Smooth muscle cell (in vitro differentiated cells): ENCODE data around the gene MANEA. TPM values are rescaled to one million over a fixed set of nuclear protein-coding genes. Genes with fewer than 3 reads are reported as not detected.
"Not testable (repeated sequence)": the region's sequence is repeated elsewhere in the genome, so short reads cannot be mapped to it uniquely, and the experiment has no call there.

ENCODE experiments used
- DNase-seq: peaks from one replicate; lab custom pipeline; 2025; ENCODE audit not compliant: unreplicated experiment; lab: John Stamatoyannopoulos, UW
- H2AFZ ChIP-seq: fragments of 200-600 bp; sonication (generic); 2 replicates; pipeline ENCODE4 v1.6.0; 2016; ENCODE audit warnings: antibody characterized with exemption, low read depth, mild to moderate bottlenecking
- H3F3A ChIP-seq: fragments of 200-600 bp; sonication (generic); 2 replicates; pipeline ENCODE4 v1.6.0; 2017; ENCODE audit warnings: antibody characterized with exemption, low read depth
- H3K27ac ChIP-seq: fragments of 200-600 bp; sonication (generic); 2 replicates; pipeline ENCODE4 v1.5.1; 2016; ENCODE audit warnings: low read depth, mild to moderate bottlenecking
- H3K27me3 ChIP-seq: fragments of 200-600 bp; sonication (generic); 2 replicates; pipeline ENCODE4 v1.6.1; 2016; ENCODE audit warnings: low read depth, mild to moderate bottlenecking
- H3K36me3 ChIP-seq: fragments of 200-600 bp; sonication (generic); 2 replicates; pipeline ENCODE4 v1.5.1; 2016; ENCODE audit warnings: low read depth
- H3K4me1 ChIP-seq: fragments of 200-600 bp; sonication (generic); 2 replicates; pipeline ENCODE4 v1.5.1; 2016; ENCODE audit warnings: low read depth
- H3K4me2 ChIP-seq: fragments of 200-600 bp; sonication (generic); 2 replicates; pipeline ENCODE4 v1.6.0; 2016; ENCODE audit warnings: mild to moderate bottlenecking
- H3K4me3 ChIP-seq: fragments of 200-600 bp; sonication (generic); 2 replicates; pipeline ENCODE4 v1.5.1; 2016; ENCODE audit warnings: mild to moderate bottlenecking
- H3K79me2 ChIP-seq: fragments of 200-600 bp; sonication (generic); 2 replicates; pipeline ENCODE4 v1.6.0; 2016; ENCODE audit warnings: low read depth, mild to moderate bottlenecking
- H3K9ac ChIP-seq: fragments of 200-600 bp; sonication (generic); 2 replicates; pipeline ENCODE4 v1.6.0; 2016; ENCODE audit warnings: low read depth
- H3K9me3 ChIP-seq: fragments of 200-600 bp; sonication (generic); replicated peaks from 2 replicates; pipeline ENCODE4 v1.5.1; 2016; ENCODE audit warnings: low read depth
- H4K20me1 ChIP-seq: fragments of 200-600 bp; sonication (generic); 2 replicates; pipeline ENCODE4 v1.6.0; 2016; ENCODE audit warnings: low read depth
- CTCF ChIP-seq: fragments of 200-600 bp; sonication (generic); IDR thresholded peaks from 2 replicates; pipeline ENCODE4 v1.5.1; 2017; ENCODE audit warnings: borderline replicate concordance, mild to moderate bottlenecking, antibody characterized with exemption; ENCODE audit not compliant: insufficient read depth, poor library complexity, severe bottlenecking
- WGBS: methylation state at CpG from one replicate; pipeline ENCODE4 v1.1.7; 2016; ENCODE audit warnings: low lambda C conversion rate; 5-methylcytosine and 5-hydroxymethylcytosine counted together
- polyA plus RNA-seq: library from polyadenylated mRNA; unstranded; fragments of >200 nt; fragmentation: Nextera tagmentation; extraction: Ambion mirVana; gene quantifications from 2 replicates; pipeline ENCODE4 v1.2.1, GENCODE V29; 2016
- total RNA-seq: library from RNA; depleted of rRNA; stranded (reverse); fragments of >200 nt; gene quantifications from 2 replicates; pipeline ENCODE4 v1.2.3, GENCODE V29; 2014

The MANEA gene
- total and polyA plus RNA-seq, 2 experiments from 2014 or later: 2.7 to 11.0 TPM

GRCh38 chr6:95581073-95581472, 3.7 kb downstream of the MANEA start:
- no peak for TF ChIP-seq CTCF
- no peak for DNase-seq
- no peak overlapping the region for H3K27ac ChIP-seq
- no peak overlapping the region for H3K4me3 ChIP-seq
- H3K4me1 ChIP-seq: peaks cover 13% of the 10 kb centered on the region
- H3K79me2 ChIP-seq: peaks cover 46% of the 10 kb centered on the region
- no peaks in the 10 kb centered on the region for H3K36me3 ChIP-seq
- peaks cover 4% of the 10 kb centered on the region for H3F3A ChIP-seq
- H3K4me2 ChIP-seq: no peak overlapping the region
- H3K27me3 ChIP-seq: no peaks in the 10 kb centered on the region
- H3K9ac ChIP-seq: no peak overlapping the region
- H2AFZ ChIP-seq: no peak overlapping the region
- H4K20me1 ChIP-seq: no peaks in the 10 kb centered on the region
- H3K9me3 ChIP-seq: peaks cover 4% of the 10 kb centered on the region

- WGBS: 96% methylated on average over 9 of the region's 9 CpGs
- H3K27ac ChIP-seq, H3K36me3 ChIP-seq, DNase-seq, H4K20me1 ChIP-seq, H3K27me3 ChIP-seq, H3K4me3 ChIP-seq, H3K9ac ChIP-seq, H3K4me2 ChIP-seq, H3K9me3 ChIP-seq, H3F3A ChIP-seq, H2AFZ ChIP-seq, H3K4me1 ChIP-seq: not testable (repeated sequence)
- peaks cover 47% of the 10 kb centered on the region for H3K79me2 ChIP-seq
Measured at GRCh38 chr6:95584226-95584625, 6.9 kb downstream of the MANEA start.

- Histone ChIP-seq H3K27me3 (no peaks in the 10 kb centered on the region), H3K36me3 (no peaks in the 10 kb centered on the region), H3K9ac (no peak overlapping the region), H4K20me1 (no peaks in the 10 kb centered on the region), H3K4me1 (no peaks in the 10 kb centered on the region), H3K9me3 (peaks cover 4% of the 10 kb centered on the region), H2AFZ (no peak overlapping the region), H3F3A (no peaks in the 10 kb centered on the region), H3K4me3 (no peak overlapping the region), H3K4me2 (no peak overlapping the region), H3K27ac (no peak overlapping the region), H3K79me2 (peaks cover 22% of the 10 kb centered on the region)
- no peak for TF ChIP-seq CTCF
- 100% methylated on average over 1 of the region's 1 CpG for WGBS
- DNase-seq: no peak
Measured at GRCh38 chr6:95587989-95588388, 10.7 kb downstream of the MANEA start.

GRCh38 chr6:95589067-95589466, 11.7 kb downstream of the MANEA start:
- Histone ChIP-seq H3K4me3 (no peak overlapping the region), H3K36me3 (no peaks in the 10 kb centered on the region), H3K4me2 (no peak overlapping the region), H3K9ac (no peak overlapping the region), H3K4me1 (no peaks in the 10 kb centered on the region), H2AFZ (no peak overlapping the region), H3K9me3 (peaks cover 4% of the 10 kb centered on the region), H4K20me1 (no peaks in the 10 kb centered on the region), H3K27me3 (no peaks in the 10 kb centered on the region), H3K27ac (no peak overlapping the region), H3F3A (no peaks in the 10 kb centered on the region), H3K79me2 (peaks cover 21% of the 10 kb centered on the region)
- TF ChIP-seq CTCF: no peak
- 96% methylated on average over 1 of the region's 1 CpG for WGBS
- no peak for DNase-seq
